Cardiac muscle cell (in vitro differentiated cells and primary cell): ENCODE results near the gene YES1. TPM values are rescaled to one million over a fixed set of nuclear protein-coding genes. Genes with fewer than 3 reads are reported as not detected.

Source experiments
- DNase-seq, 2 donors: peaks; one replicate each; pipeline versions ENCODE4 v3.0.0 to v3.0.0-alpha.2; 2010 to 2017; ENCODE audit warnings: low read depth in 1 of 2, low spot score in 1 of 2
- H3K27ac ChIP-seq: fragments of 200-600 bp; sonication (generic); 2 replicates; pipeline ENCODE4 v1.5.1; 2016
- H3K27me3 ChIP-seq: fragments of 200-600 bp; sonication (generic); 2 replicates; pipeline ENCODE4 v1.6.0; 2016; ENCODE audit warnings: control low read depth
- H3K36me3 ChIP-seq: fragments of 200-600 bp; sonication (generic); 2 replicates; pipeline ENCODE4 v1.5.1; 2016; ENCODE audit warnings: control low read depth
- H3K4me1 ChIP-seq: fragments of 200-600 bp; sonication (generic); 2 replicates; pipeline ENCODE4 v1.8.1; 2017; ENCODE audit warnings: low read depth, mild to moderate bottlenecking, mixed run types
- H3K4me3 ChIP-seq: fragments of 200-600 bp; sonication (generic); 2 replicates; pipeline ENCODE4 v1.5.1; 2016; ENCODE audit warnings: mild to moderate bottlenecking
- H3K9me3 ChIP-seq: fragments of 200-600 bp; sonication (generic); 2 replicates; pipeline ENCODE4 v1.5.1; 2017; ENCODE audit warnings: low read depth, mild to moderate bottlenecking, control low read depth
- CTCF ChIP-seq: IDR thresholded peaks from 2 replicates; pipeline ENCODE4 v1.5.1; 2012; ENCODE audit warnings: low read depth, mild to moderate bottlenecking, low read length
- polyA plus RNA-seq: library from polyadenylated mRNA; unstranded; fragments of >200 nt; fragmentation: Nextera tagmentation; extraction: Ambion mirVana; gene quantifications from 2 replicates; pipeline ENCODE4 v1.2.1, GENCODE V29; 2016
- total RNA-seq: library from RNA; depleted of rRNA; stranded (reverse); fragments of >200 nt; gene quantifications from 2 replicates; pipeline ENCODE4 v1.2.3, GENCODE V29; 2016

The YES1 gene
- total and polyA plus RNA-seq, 2 experiments from 2014 or later = 18.5 to 96.0 TPM

- Histone ChIP-seq H3K9me3 (no peaks in the 10 kb centered on the region), H3K27me3 (no peaks in the 10 kb centered on the region), H3K4me1 (peaks cover 4% of the 10 kb centered on the region), H3K36me3 (no peaks in the 10 kb centered on the region), H3K4me3 (no peak overlapping the region), H3K27ac (no peak overlapping the region)
- no peak for TF ChIP-seq CTCF
- peak in 1 of 2 donors; percentile 83 for DNase-seq
Measured at GRCh38 chr18:830315-830901, 18.4 kb upstream of the YES1 start.

GRCh38 chr18:829432-829831, 17.4 kb upstream of the YES1 start:
- H3K27ac ChIP-seq = no peak overlapping the region
- no peak overlapping the region for H3K4me3 ChIP-seq
- H3K27me3 ChIP-seq = no peaks in the 10 kb centered on the region
- DNase-seq = no peak
- H3K36me3 ChIP-seq = no peaks in the 10 kb centered on the region
- TF ChIP-seq CTCF = no peak
- H3K9me3 ChIP-seq = no peaks in the 10 kb centered on the region
- peaks cover 4% of the 10 kb centered on the region for H3K4me1 ChIP-seq

- Histone ChIP-seq H3K27ac (no peak overlapping the region), H3K4me3 (no peak overlapping the region), H3K36me3 (no peaks in the 10 kb centered on the region), H3K9me3 (no peaks in the 10 kb centered on the region), H3K27me3 (no peaks in the 10 kb centered on the region), H3K4me1 (peaks cover 4% of the 10 kb centered on the region)
- no peak for DNase-seq
- no peak for TF ChIP-seq CTCF
Measured at GRCh38 chr18:827093-827677, 15.1 kb upstream of the YES1 start.

GRCh38 chr18:825891-826585, 14.0 kb upstream of the YES1 start:
- Histone ChIP-seq H3K27ac (no peak overlapping the region), H3K27me3 (no peaks in the 10 kb centered on the region), H3K36me3 (no peaks in the 10 kb centered on the region), H3K4me3 (no peak overlapping the region), H3K9me3 (no peaks in the 10 kb centered on the region), H3K4me1 (no peaks in the 10 kb centered on the region)
- DNase-seq = peak in 1 of 2 donors; percentile 32
- no peak for TF ChIP-seq CTCF

- Histone ChIP-seq H3K9me3 (no peaks in the 10 kb centered on the region), H3K27me3 (no peaks in the 10 kb centered on the region)
- TF ChIP-seq CTCF = no peak
Measured at GRCh38 chr18:824179-824578, 12.1 kb upstream of the YES1 start.

More at GRCh38 chr18:824179-824578, 12.1 kb upstream of the YES1 start:
- H3K4me1 ChIP-seq = no peaks in the 10 kb centered on the region
- peak in 1 of 2 donors; percentile 59 for DNase-seq
- H3K36me3 ChIP-seq = no peaks in the 10 kb centered on the region
- no peak overlapping the region for H3K27ac ChIP-seq
- no peak overlapping the region for H3K4me3 ChIP-seq
